ENCODE results near the gene S100A12.
A peak's percentile ranks its signal among the peaks of the same experiment; 100 is the strongest.
"Not testable (repeated sequence)": the region's sequence is repeated elsewhere in the genome, so short reads cannot be mapped to it uniquely, and the experiment has no call there.

The S100A12 gene

GRCh38 chr1:153354515-153355193, 20.8 kb downstream of the S100A12 start:
- FAIRE-seq, result no peak
- no peak for DNase-seq (ENCODE audit: insufficient read length, low spot score)

GRCh38 chr1:153353226-153353947, 22.0 kb downstream of the S100A12 start:
- no peak for FAIRE-seq
- DNase-seq (ENCODE audit: insufficient read length, low spot score), result peak; percentile 48

- DNase-seq (ENCODE audit: insufficient read length, low spot score), result peak; percentile 70
- no peak for FAIRE-seq
Measured at GRCh38 chr1:153352523-153352922, 22.9 kb downstream of the S100A12 start.

GRCh38 chr1:153350321-153350957, 25.0 kb downstream of the S100A12 start:
- no peak for DNase-seq (ENCODE audit: insufficient read length, low spot score)
- no peak for FAIRE-seq

DNA sequence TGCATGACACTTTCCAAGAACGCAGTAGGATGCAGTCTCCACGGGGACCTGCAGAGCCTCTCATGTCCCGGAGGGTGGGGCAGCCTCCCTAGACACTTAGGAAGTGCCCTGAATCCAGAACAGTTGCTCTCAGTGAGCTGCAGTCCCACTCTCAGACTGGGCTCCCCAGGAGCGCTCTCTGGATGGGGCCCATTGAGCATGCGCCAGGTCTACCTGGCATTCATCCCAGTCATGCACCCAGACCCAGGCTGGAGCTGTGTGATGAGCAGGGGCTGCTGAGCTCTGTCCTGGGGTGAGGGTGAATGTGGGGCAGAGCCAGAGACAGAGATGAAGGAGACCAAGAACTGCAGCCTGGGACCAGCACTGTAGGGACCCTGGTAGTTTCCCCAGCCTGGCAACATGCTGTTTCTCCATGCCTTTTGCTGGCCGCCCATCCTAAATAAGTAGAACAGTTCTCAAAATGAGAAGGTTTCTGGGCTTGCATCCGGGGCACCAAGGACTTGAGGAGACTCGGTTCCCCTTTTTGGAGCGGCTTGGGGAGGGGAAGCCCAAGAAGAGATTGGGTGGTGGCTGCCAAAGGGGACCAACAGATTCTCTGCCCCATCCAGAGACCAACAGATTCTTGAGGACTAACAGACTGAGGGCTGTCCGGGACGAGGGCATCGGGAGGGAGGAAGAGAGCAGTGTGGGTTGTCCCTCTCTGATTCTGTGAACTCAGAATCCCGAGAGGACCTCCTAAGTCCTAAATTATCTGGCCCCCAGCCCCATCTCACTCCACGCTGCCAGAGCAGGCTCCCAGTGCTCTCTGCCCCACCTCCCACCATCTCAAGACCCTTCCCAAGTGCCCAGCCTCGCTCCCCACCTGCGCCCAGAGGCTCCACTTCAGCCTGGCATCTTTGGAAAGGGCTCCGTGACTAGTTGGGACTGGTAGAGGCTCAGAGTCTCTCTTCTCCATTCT, 25.8 kb downstream of the S100A12 start:
- FAIRE-seq (no peak), DNase-seq (ENCODE audit: insufficient read length, low spot score) (no peak)

GRCh38 chr1:153348511-153349362, 26.7 kb downstream of the S100A12 start, which contains the start of gene PGLYRP4:
Gene PGLYRP4 (minus strand): TSS chr1:153348841. CDS start chr1:153347932, 909 bp downstream.
- DNase-seq (ENCODE audit: insufficient read length, low spot score) (no peak), FAIRE-seq (no peak)

GRCh38 chr1:153347856-153348255, 27.6 kb downstream of the S100A12 start:
- DNase-seq (ENCODE audit: insufficient read length, low spot score) (no peak), FAIRE-seq (no peak)

DNA sequence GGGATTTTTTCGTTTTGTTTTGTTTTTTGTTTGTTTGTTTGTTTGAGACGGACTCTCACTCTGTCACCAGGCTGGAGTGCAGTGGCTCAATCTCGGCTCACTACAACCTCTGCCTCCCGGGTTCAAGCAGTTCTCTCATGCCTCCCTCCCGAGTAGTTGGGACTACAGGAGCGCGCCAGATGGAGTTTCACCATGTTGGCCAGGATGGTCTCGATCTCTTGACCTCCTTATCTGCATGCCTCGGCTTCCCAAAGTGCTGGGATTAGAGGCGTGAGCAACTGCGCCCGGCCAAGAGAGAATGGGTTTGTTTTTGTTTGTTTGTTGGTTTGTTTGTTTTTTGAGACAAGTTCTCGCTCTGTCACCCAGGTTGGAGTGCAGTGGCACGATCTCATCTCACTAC, 28.4 kb downstream of the S100A12 start:
- not testable (repeated sequence) for DNase-seq (ENCODE audit: insufficient read length, low spot score); FAIRE-seq

DNA sequence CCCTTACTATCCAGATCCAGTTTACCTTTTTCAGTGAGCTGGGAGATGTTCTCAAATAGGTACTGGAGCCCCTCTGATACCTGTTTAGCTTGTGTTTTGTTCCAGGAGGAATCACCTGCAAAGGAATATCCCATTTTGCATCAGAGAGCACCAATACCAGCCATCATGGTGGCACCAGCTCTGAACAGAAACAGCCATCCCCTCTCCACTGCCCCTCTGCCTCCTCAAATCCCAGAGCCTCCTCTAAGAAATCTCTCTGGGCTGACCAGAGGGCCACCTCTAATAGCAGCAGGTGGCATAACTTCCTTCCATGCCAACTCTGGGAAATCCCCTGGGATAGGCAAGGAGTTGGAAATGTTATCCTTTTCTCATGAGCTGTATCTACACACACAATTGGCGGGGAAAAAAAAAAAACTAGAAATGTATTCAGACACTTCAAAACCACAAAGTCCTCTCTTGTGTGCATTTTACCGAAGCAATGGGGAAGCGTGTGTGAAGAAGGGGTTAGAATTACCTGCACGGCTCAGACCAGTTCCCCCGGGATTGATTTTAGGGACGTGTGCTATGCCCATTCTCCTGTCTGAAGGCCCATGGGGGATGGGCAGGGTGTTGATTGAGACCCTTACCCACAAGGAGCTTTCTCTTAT, 29.2 kb downstream of the S100A12 start:
- FAIRE-seq, result no peak

DNA sequence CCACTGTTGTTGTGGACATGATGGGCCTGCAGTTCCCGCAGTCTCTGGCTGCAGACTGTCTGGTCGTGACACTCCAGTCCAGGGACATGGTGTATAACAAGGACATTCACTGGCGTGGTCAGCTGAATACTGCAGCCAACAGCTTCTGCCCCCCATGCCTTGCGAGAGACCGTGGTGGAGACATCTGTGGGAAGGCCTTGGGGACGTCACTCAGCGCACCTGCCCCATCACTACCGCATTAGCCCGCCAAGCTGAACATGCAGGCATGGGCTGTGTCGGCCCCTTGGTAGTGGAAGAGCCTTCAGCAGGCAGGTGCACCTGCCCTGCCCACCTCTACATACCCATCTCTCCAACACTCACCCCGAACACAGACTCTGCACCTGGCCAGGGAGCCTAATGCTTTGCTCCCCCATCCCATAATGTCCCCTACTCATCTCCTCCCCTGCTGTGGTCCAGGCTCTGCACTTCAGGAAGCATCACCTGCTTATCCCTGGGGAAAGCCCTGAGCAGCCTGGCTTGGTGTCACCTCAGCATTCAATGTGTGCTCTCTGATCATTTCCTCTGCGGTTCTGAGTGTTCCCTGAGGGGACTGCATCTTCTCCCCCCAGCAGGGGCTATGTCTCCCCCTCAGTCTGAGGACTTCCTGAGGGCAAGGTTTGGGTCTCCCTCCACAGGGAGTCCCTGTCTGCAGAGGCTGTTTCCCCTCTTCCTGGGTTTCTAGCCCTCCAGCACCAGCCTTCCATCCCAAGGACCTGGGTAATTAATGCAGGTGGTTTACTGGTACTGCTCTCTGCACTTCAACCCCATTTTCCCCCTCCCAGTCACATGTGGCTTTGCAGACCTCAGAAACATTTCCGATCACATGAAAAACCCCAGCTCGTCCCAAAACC, 30.0 kb downstream of the S100A12 start:
- no peak for DNase-seq (ENCODE audit: insufficient read length, low spot score)
- no peak for FAIRE-seq

More for the DNA sequence above, 29.2 kb downstream of the S100A12 start:
- DNase-seq (ENCODE audit: insufficient read length, low spot score), result no peak

DNA sequence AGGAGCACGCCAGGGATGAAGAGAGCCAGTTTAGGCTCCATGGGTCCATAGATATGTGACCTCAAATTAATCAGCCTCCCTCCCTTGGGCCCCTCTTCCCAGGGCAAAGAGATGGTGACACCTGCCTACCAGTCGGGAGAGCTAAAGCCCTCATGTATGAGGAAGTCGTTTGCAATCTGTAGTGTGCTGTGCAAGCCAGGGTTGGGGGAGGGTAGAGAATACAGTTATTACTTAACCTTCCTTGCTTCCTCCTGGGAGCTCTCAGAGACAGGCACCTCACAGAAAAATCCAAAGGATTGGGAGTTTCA, 30.7 kb downstream of the S100A12 start:
- FAIRE-seq, result no peak
- no peak for DNase-seq (ENCODE audit: insufficient read length, low spot score)

DNA sequence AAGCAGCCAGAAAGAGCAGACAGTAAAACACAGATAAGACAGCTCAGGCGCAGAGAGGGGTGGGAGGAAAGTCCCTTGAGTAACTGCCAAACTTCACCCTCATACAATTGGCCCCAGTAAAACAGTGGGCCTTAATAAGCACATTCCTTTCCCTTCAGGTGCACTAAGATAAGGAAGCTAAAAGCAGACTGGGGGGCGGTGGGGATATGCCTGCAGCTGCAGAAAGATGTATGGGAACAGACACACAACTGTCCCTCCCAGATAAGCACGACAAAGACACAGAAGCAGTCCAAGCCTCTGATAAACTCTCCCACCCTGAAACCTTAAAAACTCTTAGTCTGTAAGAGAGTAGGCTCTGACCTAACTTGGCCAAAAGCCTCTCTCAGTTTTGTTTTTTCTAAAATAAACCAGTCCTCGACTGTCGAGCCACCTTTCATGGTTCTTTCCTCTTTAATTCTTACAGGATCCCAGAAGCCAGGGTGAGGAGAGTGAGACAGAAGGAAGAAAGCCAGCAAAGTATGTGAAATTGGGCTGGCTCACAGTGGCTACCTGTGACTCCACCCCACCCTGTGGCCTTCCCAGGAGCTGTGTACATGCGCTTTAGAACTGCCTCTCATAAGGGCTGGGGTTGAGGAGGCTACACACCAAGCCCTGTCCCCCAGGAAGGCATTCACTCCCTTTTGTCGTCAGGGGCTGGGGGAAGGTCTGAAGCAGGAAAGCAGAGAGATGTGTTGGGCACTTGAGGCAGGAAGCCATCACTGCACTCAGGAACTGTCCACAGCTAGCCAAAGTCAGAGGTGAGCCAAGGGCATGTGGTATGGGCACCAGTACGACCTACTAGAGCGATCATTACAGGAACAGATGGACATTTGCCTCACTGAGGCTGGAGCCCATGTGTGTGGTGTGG, 31.4 kb downstream of the S100A12 start:
- FAIRE-seq, result no peak
- no peak for DNase-seq (ENCODE audit: insufficient read length, low spot score)

GRCh38 chr1:153343040-153343681, 32.3 kb downstream of the S100A12 start:
- FAIRE-seq (no peak), DNase-seq (ENCODE audit: insufficient read length, low spot score) (no peak)

DNA sequence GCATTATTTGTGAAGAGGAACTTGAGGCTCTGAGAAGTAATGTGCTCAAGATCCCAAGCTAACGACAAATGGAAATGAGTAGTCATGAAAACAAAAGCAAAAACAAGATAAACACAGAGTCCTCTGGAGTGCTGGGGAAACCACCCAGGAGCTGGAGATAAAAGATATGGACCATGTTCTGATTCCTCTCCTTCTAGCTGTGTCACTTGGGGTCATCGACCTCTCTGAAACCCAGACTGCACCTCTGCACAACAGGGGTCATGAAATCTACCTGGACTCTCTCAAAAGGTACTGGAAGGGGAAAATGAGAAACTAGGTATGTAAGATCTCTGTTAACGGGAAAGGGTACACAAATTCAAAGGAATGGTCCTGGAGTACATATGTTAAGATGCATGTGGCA, 33.2 kb downstream of the S100A12 start:
- no peak for FAIRE-seq
- no peak for DNase-seq (ENCODE audit: insufficient read length, low spot score)

GRCh38 chr1:153341431-153341934, 33.9 kb downstream of the S100A12 start:
- FAIRE-seq, result no peak
- DNase-seq (ENCODE audit: insufficient read length, low spot score), result no peak

DNA sequence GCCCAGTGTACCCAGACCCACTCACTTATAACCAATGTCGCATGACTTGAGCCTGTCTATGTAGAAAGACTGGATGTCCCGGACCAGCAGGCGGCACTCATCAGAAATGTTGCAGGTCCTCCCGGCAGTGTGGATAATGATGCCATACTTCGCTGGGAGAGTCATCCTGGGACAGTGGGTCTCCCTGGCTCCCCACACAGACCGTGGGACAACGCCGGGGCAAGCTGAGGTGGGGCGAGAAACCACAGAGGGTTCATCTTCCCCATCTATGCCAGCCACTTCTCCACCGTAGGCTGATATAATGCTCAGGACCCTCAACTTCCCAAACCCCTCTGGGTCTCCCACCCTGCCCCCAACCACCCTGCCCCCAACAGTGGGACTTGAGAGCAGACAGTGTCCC, 35.1 kb downstream of the S100A12 start:
- FAIRE-seq, result no peak

GRCh38 chr1:153339802-153340201, 35.6 kb downstream of the S100A12 start:
- DNase-seq (ENCODE audit: insufficient read length, low spot score) (no peak), FAIRE-seq (no peak)

More for the DNA sequence above, 35.1 kb downstream of the S100A12 start:
- no peak for DNase-seq (ENCODE audit: insufficient read length, low spot score)
